ENCODE data around the gene ZNF783.
A peak's percentile ranks its signal among the peaks of the same experiment; 100 is the strongest.
"Not testable (repeated sequence)": the region's sequence is repeated elsewhere in the genome, so short reads cannot be mapped to it uniquely, and the experiment has no call there.

The ZNF783 gene

DNA sequence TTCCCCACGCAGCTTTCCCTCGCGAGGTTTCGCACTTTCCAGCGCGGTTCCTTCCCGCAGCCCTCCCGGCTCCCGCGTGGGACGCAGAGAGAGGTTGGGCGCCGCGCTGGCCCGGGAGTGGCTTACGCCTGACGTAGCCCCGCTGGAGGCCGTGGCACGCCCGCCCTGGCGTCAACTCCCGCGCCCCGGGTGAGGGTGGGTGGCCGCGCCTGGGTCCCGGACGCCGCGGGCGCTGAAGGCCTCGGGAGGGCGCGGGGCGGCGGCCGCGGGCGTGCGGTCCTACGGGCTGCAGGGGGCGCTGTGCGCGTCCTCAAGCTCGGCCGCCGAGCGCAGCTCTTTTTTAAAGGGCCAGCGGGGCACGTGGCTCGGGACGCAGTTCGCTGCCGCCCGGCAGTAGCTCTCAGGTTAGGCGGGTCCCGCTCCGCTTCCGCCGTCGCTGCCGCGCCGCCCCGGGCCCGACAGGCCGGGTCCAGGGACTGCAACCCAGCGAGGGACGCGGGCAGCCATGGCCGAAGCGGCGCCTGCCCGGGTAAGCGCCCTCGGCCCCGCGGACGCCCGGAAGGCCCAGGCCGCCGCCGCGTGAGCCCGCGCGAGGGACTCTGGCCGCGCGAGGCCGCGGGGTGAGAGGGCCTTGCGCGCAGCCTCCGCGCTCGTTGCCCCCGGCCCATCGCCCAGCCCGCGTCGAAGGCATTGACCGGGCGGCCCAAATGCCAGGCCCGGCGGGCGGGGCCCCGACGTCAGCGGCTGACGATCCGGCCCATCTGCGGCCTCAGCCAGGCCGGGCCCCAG, at the start of gene ZNF783:
Gene ZNF783, plus strand, starts transcription at position 368 of the 789 bp plus-strand sequence. Its CDS starts 138 bp downstream, at position 506.
- DNase-seq: peak; percentile 41

DNA sequence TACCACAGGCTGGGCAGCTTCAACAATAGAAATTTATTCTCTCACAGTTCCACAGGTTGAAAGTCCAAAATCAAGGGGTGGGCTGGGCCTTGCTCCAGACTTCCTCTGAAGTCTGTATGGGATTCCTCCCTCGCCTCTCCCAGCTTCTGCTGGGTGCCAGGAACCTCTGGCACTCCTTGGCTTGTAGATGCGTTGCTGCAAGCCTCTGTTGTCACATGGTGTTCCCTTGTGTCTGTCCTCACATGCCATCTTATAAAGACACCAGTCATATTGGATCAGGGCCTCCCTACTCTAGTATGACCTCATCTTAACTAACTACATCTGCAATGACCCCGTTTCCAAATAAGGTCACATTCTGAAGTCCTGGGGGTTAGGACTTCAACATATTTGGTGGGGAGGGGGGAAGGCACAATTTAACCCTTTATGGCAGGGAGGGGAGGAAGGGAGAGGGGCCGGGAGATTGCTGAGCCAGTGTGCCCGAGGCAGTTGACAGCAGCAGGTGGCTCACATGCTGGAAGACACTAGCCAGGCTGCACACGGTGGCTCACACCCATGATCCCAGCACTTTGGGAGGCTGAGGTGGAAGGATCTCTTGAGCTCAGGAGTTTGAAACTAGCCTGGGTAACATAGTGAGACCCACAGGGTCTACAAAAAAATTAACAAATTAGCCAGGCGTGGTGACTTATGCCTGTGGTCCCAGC, 47.8 kb upstream of the ZNF783 start:
- DNase-seq: no peak

DNA sequence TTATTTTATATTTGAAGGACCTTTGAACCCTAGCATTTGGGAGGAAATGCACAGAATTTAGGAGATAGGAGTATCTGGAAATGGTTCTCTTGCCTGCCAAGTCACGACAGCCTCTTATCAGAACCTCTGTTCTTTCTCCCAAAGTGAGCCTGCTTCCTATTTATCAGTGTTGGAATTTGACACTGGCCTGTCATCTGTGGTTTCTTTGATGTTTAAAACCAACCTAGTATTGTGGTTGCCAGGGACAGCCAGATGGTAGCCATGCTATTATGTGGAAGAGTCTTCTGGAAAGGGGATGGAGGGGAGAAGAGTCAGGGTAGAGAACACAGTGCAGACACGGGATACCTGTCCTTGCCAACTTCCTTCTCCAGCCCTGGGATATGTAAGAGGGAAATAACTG, 45.6 kb upstream of the ZNF783 start:
- no peak for DNase-seq

- DNase-seq: no peak
These were observed 44.4 kb upstream of the ZNF783 start for GRCh38 chr7:149217570-149217969.

DNA sequence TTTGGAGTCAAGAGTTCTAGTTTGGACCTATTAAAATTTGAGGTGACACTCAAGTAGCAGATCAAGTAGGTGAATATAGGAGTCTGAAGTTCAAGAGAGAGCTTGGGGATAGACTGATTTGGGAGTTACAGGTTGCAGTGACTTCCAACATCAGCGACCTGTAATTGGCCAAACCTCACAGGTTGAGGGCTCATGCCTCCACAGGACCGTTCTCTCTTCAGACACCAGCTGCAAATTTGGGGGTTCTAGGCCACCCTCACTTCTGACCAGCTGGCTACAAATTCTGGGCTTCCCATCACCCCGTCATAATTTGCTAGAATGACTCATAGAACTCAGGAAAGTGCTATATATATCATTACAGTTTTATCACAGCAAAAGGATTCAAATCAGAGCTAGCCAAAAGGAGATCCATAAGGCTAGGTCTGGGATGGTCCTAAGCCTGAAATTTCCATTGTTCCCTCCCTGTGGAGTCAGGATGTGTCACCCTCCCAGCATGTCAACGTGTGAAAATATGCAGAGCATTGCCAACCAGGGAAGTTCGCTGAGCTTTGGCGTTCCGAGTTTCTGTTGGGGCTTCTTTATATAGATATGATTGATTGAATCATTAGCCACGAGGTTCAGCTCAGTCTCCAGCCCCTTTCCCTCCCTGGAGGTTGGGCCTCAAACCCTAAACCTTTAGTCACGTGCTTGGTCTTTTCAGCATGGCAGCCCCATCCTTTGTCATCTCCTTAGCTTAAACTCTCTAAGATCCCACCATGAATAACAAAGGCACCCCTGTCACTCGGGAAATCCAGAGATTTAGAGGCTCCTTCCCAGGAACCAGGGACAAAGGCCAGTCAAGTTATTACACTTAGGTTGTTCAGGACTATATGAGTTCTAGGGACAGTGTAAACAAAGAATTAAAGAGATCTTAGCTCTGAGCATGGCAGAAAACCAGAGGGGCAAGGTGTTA, 43.3 kb upstream of the ZNF783 start:
- no peak for DNase-seq

DNA sequence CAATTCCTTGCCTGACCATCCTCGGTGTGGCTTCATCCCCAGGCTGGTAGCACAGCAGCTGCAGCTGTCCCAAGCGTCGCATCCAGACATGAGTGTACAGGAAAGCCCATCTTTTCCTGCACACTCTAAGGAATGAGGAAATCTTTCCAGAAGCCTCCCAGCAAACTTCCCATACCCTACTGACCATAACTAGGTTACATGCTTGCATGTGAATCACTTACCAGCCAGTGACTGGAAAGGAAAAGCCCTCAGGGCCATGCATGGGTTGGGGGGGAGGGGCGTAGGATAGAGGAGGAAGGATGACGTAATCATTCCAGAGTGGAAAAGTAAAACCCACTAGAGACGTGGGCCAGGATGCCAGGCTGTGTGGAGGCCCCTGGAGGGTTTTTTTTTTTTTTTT, 41.5 kb upstream of the ZNF783 start:
- DNase-seq: no peak

GRCh38 chr7:149223176-149223575, 38.8 kb upstream of the ZNF783 start:
- DNase-seq: no peak

DNA sequence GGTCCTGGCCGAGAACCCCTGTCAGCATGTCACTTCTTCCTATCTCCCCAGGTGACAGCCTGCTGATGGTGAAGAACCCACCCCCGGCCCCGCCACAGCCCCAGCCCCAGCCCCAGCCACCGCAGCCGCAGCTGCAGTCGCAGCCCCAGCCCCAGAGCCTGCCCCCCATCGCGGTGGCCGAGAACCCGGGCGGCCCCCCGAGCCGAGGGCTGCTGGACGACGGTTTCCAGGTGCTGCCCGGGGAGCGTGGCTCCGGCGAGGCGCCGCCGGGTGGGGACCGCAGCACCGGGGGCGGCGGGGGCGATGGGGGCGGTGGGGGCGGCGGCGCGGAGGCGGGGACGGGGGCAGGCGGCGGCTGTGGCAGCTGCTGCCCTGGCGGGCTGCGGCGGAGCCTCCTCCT, 38.2 kb upstream of the ZNF783 start:
- no peak for DNase-seq

GRCh38 chr7:149224352-149224751, 37.6 kb upstream of the ZNF783 start:
- no peak for DNase-seq

GRCh38 chr7:149225106-149225505, 36.9 kb upstream of the ZNF783 start:
- DNase-seq: no peak

DNA sequence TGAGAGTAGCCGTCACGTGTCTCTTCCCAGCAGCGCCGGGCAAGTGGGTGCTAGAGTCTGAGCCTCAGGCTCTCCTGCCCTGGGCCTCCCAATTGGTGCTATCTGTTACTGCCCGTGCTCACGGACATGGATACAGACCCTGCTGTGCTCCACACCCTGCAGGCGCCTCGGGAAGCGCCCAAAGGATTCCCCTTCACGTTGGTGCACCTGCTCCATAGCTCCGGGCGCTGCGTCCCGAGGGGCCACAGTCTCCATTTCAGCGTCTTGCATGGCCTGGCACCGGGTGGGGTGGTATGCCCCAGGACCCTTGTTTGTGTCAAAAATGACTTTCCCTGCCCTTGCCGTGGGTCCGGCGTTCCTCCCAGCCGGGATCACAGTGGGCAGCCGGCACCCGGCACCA, 36.3 kb upstream of the ZNF783 start:
- DNase-seq: no peak

DNA sequence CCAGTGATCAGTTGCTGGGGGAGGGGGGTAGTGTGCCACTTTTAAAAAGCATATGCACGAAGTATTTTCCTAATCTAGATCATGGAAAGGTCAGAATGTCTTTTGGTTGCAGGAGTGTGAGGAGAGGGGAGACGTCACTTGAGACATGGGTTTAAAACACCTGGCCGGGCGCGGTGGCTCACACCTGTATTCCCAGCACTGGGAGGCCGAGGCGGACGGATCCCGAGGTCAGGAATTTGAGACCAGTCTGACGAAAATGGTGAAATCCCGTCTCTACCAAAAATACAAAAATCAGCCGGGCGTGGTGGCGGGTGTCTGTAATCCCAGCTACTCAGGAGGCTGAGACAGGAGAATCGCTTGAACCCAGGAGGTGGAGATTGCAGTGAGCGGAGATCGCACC, 35.6 kb upstream of the ZNF783 start:
- not testable (repeated sequence) for DNase-seq

GRCh38 chr7:149226840-149227494, 35.0 kb upstream of the ZNF783 start:
- no peak for DNase-seq

GRCh38 chr7:149228831-149229471, 33.0 kb upstream of the ZNF783 start:
- no peak for DNase-seq

- no peak for DNase-seq
These were observed 32.5 kb upstream of the ZNF783 start for GRCh38 chr7:149229526-149229925.

DNA sequence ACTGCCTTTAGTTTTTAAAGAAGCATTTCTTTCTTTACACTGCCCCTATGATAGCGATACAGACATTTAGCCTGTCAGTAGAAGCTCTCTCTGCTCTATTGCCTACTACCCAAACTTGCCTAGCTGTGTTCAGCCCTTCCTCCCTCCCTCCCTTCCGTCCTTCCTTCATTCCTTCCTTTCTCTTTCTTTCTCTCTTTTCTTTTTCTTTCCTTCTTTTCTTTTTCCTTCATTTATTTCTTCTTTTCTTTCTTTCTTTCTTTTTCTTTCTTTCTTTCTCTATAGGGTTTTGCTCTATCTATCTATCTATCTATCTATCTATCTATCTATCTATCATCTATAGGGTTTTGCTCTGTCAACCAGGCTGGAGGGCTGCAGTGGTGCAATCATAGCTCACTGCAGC, 29.6 kb upstream of the ZNF783 start:
- no peak for DNase-seq

DNA sequence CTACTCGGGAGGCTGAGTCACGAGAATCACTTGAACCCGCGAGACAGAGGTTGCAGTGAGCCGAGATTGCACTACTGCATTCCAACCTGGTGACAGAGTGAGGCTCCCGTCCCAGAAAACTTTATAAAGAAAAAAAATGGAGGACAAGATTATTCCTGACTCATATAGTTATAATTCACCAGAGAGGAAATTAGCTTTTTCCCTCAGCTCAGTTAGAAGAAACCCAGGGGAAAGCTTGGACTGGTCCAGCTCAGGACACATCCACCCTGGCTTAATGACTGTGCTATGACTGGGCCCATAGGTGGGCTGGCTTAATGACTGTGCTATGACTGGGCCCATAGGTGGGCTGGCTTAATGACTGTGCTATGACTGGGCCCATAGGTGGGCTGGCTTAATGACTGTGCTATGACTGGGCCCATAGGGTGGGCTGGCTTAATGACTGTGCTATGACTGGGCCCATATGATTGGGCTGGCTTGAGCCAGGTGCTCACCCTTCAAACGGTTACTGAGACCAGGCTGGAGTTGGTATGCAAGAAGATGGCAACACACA, 28.3 kb upstream of the ZNF783 start:
- DNase-seq: not testable (repeated sequence)

DNA sequence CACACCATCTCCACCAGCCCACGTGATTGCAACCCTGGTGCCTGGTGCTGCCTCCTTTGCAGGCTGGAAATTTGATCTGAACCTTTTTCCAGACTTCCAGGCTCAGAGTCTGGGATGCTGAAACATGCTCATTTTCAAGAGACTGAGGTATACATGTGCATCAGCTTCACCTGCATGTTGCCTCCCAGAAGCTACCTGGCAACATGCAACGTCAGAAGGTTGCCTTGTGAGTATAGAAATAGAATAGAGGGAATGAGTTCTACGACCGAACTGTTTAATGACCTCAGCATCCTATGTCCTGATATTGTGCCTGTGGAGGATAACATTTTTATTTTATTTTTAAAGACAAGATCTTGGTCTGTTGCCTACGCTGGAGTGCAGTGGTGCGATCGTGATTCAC, 24.5 kb upstream of the ZNF783 start:
- no peak for DNase-seq

DNA sequence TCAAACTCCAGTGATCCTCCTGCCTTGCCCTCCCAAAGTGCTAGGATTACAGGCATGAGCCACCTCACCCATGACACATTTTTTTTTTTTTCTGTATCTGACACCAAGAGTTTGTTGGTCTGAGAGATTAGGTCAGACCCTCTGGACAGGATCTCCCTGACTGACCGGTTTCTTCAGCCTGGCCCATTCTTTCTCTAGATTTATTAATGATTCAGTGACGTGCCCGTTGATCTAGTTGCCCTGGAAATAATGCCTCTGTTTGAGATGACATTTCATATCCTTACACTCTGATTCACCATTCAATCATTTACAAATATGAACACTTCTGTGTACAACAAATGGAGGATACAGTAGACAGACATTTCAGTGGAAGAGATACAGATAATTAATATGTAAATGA, 23.9 kb upstream of the ZNF783 start:
- no peak for DNase-seq

DNA sequence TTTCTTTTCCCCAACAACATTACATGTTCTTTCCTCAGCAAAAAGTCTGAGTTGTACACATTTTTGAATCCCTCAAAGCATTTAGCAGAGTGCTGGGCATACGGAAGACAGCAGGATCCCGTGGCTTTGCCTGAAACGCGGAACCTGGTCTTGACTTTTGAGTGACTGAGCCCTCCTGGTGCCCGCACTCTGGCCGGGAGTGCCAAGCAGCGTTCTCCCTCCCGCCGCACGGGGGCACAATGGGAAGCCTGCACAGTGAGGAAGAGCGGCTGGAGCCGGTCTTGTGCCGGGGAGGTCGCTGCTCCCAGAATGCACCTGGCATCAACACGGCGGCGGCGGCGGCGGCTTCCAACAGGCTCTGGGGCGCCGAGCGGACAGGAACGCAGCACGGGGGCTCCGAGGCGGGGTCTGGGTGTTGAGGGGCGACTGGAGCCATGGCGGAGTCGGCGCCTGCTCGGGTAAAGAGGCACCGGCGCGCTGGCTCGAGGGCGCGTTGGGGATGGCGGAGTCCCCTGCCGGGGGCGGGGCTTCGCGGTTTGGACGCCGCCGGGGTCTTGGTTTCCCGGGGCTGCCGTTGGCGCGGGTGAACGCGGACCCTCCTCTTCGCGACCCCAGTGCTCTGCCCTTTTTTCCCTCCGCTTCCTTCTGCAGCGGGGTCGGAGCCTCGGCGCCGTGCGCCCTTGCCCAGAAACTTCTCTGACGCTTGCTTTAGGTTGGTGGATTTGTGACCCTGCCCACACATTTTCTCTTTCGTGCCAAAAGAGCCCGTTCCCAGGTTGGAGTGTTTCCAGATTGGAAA, 22.5 kb upstream of the ZNF783 start, which contains the start of gene ZNF212:
Gene ZNF212, plus strand, starts transcription at position 307 of the 799 bp plus-strand sequence. Its CDS starts 128 bp downstream, at position 435.
- DNase-seq: peak; percentile 72

- DNase-seq: no peak
These were observed 21.4 kb upstream of the ZNF783 start for GRCh38 chr7:149240637-149241036.
